NCI-H2196 (cell line): ENCODE results near the gene FMO2.

Experiments
- DNase-seq: peaks from one replicate; lab custom pipeline; 2025; ENCODE audit not compliant: unreplicated experiment; lab: John Stamatoyannopoulos, UW

FMO2 gene

DNA sequence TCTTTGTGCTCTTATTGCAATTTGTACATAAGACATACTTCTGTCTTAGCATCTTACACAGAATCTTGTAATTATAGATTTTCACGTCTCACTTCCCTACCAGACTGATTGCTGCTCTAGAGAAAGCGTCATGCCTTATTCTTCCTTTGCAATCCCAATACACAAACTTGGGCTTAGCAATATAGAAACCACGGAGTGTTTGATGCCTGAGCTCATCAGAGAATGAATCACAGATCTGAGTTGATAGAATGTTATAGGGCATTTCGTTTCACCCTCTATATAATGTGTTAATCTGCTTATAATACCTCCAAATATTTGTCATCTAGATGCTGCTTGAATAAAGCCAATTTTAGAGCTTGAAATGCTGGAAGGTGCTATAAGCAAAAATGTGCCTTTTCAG, 69.8 kb downstream of the FMO2 start:
- DNase-seq: no peak

DNA sequence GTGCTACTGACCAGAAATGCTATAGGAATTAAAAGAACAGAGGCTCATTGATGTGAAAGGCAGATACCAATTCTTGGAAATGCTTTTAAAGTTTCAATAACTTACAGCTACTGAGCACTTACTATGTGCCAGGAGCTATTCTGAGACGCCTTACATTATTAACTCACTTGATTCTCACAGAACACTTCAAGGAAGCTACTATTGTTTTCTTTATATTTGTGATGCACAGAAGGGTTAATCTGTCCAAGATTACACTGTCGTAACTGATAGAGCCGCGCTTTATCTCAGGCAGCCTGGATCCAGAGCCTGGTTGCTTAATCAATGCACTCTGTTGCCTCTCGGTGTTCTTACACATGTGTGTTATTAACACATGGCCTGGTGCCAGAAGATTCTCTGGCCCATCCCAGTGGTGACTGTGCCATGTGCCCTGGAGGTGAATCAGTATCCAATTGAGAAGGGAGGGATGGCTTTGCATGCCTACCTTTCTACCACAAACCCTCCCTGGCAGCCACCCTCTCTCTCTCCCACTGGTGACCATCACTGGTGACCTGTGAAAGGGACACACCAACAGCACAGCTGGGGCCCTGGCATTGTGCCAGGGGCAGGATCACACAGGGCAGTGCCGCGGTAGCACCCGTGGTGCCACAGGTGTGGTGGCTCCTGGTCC, 72.0 kb downstream of the FMO2 start:
- no peak for DNase-seq

DNA sequence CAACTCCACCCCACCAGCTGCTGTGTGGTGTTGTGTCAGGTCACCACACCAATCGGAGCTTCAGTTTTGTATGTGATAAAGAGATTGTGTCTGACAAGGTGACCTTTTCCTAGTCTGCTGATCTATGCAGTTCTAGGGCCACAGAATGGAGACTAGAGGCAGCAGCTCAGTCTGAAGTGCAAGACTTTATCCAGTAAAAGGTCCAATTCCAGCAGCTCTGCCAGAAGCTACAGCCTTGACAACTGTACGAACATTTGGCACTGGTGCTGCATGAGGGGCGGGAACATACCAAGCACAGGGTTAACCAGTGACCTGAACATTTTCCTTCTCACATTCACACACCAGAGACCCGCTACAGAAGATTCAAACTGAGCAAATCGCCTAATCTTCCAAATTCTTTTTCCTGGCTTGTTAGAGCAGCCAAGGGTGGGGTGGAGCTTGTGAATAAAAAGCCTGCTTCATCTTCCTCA, 72.5 kb downstream of the FMO2 start:
- no peak for DNase-seq

DNA sequence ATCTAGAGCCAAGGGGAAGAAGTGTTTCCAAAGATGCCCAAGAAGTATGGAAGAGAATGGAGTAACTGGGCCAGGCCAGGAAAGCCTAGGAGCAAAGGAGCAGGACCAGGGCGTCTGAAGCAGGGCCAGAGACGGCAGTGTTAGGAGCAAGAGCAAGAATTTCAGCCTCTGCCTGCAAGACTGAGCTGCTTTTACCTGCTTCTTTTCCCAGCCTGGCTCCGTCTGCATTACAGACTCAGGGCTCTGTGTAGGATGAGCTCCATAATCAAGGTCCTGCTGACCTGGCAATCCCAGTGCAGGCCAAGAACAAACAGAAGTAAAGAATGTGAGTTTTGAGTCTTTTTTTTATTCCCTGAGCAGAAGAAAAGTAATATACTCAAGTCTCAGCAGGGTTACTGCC, 73.3 kb downstream of the FMO2 start:
- DNase-seq: no peak

DNA sequence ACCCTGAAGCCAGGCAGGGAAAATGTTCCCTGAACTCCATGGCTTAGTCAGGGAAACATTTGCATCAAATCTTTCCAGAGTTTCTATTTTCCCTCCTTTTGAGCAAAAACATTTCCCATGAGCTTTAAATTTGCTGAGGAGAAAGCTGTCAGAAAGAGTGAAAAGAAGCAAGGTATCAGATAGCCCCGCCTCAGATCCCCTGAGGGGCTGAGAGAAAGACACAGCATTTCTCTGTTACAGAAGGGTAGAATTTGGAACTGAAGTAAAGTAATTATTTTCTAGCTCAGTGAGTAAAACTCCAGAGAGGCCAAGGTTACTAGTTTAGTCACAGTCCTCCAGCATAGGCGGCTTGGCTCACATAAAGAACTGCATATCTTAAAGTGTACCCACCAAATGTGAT, 73.8 kb downstream of the FMO2 start:
- no peak for DNase-seq
